ENCODE results near the gene MED13L.

- TF ChIP-seq CTCF (IDR thresholded peaks at IDR 0.05; ENCODE audit: low read depth, low read length, missing input control) (no peak), GABPA (IDR thresholded peaks at IDR 0.05 in 1 of 2, conservative IDR thresholded peaks at IDR 0.05 in 1 of 2) (no peak), REST (IDR thresholded peaks at IDR 0.05) (no peak), NR2F2 (IDR thresholded peaks at IDR 0.05) (no peak), HNF4G (IDR thresholded peaks at IDR 0.05) (no peak), ZBTB33 (IDR thresholded peaks at IDR 0.05) (no peak)
Measured at GRCh38 chr12:116184763-116185162, 92.7 kb downstream of the MED13L start.
